ENCODE data around the gene HMCN2.
"Not testable (repeated sequence)": the region's sequence is repeated elsewhere in the genome, so short reads cannot be mapped to it uniquely, and the experiment has no call there.

HMCN2 gene

DNA sequence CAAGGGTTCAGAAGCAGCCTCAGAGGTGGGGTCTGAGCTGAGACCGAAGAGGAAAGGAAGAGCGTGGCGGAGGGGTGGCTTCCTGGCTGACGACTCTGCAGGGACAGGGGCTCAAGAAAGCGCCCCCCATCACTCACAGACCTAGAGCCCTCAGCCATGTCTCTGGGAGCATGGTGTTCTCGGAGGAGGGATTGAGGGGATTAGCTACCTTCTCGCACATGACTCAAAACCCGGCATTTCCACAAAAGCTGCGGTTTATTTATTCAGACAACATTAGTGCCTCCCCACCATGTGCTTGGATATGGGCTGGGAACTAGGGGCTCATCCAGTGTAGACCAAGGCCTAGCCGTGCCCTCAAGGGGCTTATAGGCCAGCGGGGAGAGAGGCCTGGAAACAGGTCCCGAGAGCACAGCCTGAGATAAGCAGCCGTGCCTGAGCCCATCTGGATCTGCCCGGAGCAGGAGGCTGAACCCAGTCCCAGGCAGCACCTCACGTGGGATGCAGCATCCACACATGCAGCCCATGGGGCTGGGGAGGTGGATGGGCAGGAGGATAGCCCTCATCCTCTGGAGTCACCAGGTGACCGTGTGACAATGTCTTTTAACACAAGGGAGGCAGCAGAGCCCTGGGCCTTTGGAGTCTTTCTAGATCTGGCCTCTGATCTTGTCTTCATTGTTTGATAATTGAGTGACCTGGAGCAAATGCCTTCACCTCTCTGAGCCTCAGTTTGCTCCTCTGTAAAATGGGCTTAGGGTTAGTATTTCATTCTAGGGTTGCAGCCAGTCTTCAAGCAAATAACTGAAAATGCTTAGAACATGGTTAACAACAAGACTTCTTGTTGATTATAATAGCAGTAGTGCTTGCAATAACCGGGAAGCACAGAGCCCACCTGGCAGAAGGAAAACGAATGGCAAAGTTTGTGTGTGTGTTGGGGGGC is 878 bp upstream of the HMCN2 start:
- DNase-seq (ENCODE audit: low read depth), result no peak

- DNase-seq (ENCODE audit: low read depth), result no peak
Observed at GRCh38 chr9:130266236-130267098, 907 bp downstream of the HMCN2 start.

DNA sequence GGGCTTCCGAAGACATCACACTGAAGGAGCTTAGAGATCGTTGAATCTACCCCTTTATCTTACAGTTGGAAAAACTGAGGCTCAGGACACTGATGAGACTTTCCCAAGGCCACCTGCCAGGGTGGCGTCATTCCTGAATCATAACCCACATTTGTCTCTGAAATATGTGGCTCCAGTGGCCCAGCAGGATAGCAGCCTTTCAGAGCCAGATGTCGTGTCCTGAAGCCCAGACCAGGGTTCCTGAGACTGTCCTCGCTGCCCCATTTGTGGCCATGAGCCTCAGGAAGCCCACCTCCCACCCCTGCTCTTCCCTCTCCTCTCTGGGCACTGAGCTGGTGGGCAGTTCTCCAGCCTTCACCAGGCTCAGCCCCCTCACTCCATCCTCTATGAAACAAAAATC is 2.4 kb downstream of the HMCN2 start:
- no peak for DNase-seq (ENCODE audit: low read depth)

DNA sequence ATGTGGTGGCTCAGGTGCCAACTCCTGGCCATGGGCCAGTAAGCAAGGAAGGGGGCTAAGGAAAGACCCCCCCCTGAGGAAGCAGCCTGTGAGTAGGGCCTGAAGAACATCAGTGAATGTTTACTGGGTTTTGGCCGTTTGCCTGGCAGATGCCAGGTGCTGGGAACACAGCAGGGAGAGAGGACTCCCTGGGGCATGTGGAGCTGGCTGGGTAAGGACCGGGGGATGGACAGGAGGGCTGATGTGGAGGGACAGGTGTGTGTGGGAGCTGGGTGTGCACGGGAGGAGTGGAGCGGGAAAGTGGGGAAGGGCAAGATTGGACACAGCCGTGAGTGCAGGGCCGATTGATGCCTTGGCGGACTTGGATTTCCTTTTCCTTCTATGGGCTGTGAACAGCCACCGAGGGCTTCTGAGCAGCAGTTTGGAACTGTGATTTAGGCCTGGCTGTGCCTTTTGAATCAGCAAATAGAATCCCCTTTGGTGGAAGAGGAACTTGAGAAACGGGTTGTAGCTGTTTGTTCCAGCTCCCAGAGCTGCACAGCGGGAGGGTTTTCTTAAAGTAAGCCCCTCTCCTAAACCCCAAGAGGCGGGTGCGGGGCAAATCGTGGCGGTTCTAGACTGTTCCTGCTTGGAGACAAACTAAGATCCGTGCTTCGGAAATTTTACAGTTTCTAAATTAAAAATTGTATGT is 3.1 kb downstream of the HMCN2 start:
- no peak for DNase-seq (ENCODE audit: low read depth)

- no peak for DNase-seq (ENCODE audit: low read depth)
Observed at GRCh38 chr9:130271473-130271872, 5.9 kb downstream of the HMCN2 start.

GRCh38 chr9:130275156-130275555 is 9.6 kb downstream of the HMCN2 start:
- no peak for DNase-seq (ENCODE audit: low read depth)

DNA sequence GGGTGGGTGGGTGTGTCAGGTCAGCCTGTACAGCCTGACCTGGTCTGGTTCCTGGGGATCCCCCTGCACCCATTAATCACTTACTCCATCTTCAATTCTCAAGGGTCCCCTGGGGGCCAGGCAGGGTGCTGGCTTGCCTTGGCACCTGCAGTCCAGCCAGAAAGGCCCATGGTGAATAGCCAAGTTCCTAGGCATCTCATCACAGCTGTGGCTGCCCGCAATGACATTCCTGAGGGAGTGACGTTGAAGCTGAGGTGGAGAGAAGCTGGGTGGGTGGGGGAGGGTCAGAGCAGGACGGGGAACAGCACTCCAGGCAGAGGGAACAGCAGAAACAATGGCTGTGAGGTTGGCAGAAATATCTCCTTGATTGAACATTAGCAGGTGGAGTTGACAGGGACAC is 10.6 kb downstream of the HMCN2 start:
- no peak for DNase-seq (ENCODE audit: low read depth)

GRCh38 chr9:130276955-130277354 is 11.4 kb downstream of the HMCN2 start:
- no peak for DNase-seq (ENCODE audit: low read depth)

- DNase-seq (ENCODE audit: low read depth), result not testable (repeated sequence)
Observed at GRCh38 chr9:130277525-130277924, 12.0 kb downstream of the HMCN2 start.

DNA sequence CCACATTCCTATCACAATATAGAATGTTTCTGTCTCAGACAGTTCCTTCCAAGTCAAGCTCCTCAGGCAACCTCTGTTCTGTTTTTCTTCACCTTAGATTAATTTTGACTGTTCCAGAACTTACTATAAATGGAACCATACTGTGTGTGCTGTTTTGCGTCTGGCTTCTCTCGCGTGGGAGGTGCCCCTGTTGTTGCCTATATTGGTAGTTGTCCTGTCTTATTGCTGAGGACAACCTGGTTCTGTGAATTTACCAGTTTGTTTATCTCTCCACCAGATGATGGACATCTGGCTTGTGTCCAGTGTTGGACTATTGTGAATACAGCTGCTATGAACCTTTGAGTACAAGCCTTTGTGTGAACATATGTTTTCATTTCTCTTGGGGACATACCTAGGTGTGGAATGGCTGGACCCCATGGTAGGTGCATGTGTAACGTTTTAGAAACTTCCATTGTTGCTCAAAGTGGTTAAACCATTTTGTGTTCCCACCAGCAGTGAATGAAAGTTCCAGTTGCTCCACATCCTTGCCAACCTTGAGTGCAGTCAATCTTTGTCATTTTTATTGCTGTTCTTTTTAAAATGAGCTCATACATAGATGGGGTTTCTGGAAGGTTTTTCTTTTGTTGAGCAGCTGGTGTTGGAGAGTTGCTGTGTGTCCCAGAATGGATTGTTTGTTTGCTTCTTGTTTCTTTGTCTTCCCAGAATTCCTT is 18.1 kb downstream of the HMCN2 start:
- DNase-seq (ENCODE audit: low read depth), result no peak

- no peak for DNase-seq (ENCODE audit: low read depth)
Observed at GRCh38 chr9:130284249-130284625, 18.7 kb downstream of the HMCN2 start.

GRCh38 chr9:130284690-130285089 is 19.1 kb downstream of the HMCN2 start:
- DNase-seq (ENCODE audit: low read depth), result no peak

GRCh38 chr9:130285271-130285670 is 19.7 kb downstream of the HMCN2 start:
- no peak for DNase-seq (ENCODE audit: low read depth)

- no peak for DNase-seq (ENCODE audit: low read depth)
Observed at GRCh38 chr9:130286072-130286770, 20.7 kb downstream of the HMCN2 start.

GRCh38 chr9:130286781-130287428 is 21.3 kb downstream of the HMCN2 start:
- DNase-seq (ENCODE audit: low read depth), result no peak

GRCh38 chr9:130287736-130288135 is 22.2 kb downstream of the HMCN2 start:
- no peak for DNase-seq (ENCODE audit: low read depth)

GRCh38 chr9:130288393-130288792 is 22.8 kb downstream of the HMCN2 start:
- no peak for DNase-seq (ENCODE audit: low read depth)

GRCh38 chr9:130288926-130289690 is 23.5 kb downstream of the HMCN2 start:
- DNase-seq (ENCODE audit: low read depth), result no peak

- DNase-seq (ENCODE audit: low read depth), result no peak
Observed at GRCh38 chr9:130289711-130290241, 24.2 kb downstream of the HMCN2 start.
